ENCODE data around the gene NREP.

The NREP gene, protein sequence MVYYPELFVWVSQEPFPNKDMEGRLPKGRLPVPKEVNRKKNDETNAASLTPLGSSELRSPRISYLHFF

DNA sequence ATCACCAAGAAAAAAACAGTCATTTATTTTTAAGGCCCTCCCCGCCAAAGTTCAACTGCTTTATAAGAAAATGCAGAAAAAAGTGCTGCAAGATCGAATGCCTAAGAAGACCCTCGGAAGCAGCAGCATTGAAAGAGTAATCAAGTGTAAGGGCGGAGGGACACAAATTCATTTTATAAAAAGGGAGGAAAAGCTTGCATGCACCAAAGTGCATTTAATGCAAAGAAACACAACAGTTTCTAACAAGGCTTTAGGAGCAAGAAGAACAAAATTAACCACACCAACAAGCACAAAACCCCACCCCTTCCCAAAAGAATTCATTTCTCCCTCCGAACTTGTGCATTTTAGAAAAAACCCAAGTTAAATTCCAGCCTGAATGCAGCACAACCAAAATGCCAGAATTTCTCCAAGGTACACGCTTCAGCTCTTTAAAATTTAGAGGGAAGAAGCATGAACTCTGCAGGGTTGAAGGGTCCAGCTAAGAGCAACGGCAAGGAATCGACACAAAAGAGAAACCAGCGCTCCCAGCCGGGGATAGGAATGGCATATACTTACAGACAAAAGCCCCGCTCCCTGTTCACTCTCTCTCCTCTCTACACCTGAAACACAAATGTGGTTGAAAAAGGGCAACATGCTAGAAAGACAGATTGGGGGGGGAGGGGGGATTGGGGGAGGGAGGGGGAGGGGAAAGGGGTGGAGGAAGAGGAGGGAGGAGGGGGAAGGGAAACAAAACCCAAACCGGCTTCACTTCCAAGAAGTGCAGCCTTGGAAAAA is at the start of gene NREP:
Gene NREP (minus strand): TSS at position 614 of the 774 bp plus-strand sequence. CDS start 1,422 bp downstream, outside the sequence.
- no peak for DNase-seq (ENCODE audit: low read depth in 2 of 2)

DNA sequence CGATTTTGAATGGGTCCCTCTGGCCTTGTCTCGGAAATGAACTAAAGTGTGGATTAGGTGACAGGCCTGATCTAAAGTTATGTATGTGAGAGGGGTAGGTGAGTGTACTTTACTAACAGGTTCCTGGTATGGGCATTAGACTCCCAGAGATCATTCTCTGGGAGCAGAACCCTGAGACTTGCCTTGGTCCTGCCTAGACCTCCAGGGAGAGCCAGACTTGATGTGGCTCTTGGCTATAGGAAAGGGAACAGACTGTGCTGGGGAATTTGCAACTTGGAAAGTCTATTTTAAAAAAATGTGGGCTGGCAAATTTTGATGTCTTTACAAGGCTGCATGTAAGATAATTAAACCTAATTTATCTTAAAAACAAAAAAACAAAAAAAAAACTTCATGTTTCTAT is 49.8 kb upstream of the NREP start:
- DNase-seq (ENCODE audit: low read depth in 2 of 2), result no peak

DNA sequence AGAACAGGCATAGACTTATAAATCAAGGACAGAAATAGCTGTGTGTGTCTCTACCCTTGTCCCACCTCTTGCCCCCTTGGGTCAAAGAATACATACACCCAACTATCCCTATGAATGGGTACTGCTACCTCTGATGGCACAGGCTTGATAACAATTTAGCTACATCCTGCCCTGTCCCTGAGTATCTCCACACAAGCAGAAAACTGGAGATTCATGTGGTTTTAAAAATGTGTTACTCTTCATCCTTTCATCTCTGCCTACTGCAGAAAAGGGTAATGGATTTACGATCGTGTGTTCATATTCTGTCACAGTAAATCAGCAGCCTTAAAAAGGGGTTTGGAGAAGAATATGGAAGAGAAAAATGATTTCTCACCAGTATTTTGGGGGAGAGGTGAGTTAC is 49.2 kb upstream of the NREP start:
- no peak for DNase-seq (ENCODE audit: low read depth in 2 of 2)

DNA sequence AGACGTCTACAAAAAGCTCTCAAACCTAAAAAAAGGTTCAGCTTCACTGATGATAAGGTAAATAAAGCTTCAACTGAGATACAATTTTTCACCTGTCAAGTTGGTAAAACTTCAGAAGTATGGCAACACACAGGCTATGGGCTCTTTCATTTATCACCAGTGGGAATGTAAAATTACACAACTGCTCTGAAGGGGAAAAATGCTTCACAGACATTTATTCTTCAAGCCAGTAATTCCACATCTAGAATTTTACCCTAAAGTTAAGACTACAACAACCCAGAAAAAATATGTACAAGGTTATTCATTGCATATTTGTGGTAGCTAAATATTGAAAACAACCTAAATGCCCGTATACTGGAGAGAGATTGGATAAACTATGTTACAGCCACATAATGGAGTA is 48.1 kb upstream of the NREP start:
- DNase-seq (ENCODE audit: low read depth in 2 of 2), result no peak

DNA sequence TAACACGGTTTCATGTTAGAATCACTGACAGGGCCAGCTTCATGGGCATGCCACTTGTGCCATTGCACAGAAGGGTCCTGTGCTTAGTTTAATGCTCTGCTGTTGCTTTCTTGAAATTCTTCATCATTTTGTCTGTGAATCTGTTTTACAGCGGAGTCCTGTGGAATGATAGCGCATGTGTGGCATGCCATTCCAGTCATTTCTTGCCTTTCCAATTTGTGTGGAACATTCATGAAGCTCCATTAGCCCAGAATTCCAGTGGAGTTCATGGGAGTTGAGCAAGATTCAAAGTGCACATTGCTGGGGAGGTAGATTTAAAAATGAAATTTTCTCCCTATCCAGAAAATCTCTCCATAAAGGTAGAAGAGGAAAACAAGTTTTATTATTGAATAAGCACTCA is 43.4 kb upstream of the NREP start:
- DNase-seq (ENCODE audit: low read depth in 2 of 2), result no peak

DNA sequence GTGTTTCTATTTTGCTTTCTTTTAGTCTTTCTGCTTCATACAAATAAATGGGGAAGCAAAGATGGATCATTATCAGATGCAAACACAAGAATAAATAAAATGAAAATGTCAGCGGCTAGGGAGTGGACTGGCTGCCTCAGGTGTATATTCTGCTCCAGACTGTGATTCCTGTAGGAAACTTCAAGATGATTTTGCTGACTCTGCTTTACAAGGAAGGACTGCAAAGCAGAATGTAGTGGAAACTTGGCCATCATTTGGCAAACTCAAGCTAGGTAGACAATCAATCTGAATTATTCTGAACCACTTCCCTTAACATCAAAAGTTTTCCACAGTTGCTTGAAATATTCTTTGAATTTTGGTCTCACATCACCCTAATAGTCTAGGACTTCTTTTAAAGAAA is 38.1 kb upstream of the NREP start:
- DNase-seq (ENCODE audit: low read depth in 2 of 2), result no peak

DNA sequence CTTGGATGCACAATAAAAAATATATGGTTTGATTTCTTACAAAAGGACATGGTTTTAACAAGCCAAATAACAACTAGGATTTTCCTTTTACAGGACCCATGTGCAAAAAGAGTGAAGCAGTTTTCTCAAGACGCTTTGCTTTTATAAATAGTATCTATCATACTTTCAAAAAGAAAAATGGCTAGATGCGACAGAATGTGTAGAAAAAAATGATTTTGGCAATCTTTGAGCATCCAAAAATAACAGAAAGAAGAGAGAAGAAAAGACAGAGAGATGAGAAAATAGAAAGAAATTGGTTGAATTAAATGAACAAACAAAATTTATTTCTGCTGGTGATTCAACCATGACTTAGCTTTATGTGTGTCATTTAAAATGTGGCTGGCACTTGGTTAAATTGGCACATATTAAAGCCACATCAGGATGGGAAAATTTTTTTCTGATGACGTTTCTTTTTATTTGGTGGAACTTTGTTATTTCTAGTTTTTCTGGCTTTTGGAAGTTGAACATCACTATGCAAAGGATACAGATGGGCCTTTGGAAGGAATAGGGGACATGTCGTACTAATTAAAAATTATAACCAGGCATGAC is 35.6 kb upstream of the NREP start:
- DNase-seq (ENCODE audit: low read depth in 2 of 2), result no peak

DNA sequence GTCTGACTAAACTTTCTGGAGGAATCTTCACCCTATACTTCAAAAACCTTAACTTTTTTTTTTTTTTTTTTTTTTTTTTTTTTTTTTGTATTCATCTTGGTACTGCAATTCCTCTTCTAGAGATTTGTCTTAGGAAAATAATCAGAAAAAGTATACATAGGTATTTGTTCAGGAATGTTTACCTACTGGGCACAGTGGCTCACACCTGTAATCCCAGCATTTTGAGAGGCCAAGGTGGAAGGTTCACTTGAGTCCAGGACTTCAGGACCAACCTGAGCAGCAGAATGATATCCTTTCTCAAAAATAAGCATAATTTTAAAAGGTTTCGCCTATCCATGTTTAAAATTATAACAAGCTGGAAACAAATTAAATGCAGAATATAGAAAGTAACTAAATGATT is 33.3 kb upstream of the NREP start:
- DNase-seq (ENCODE audit: low read depth in 2 of 2), result no peak

DNA sequence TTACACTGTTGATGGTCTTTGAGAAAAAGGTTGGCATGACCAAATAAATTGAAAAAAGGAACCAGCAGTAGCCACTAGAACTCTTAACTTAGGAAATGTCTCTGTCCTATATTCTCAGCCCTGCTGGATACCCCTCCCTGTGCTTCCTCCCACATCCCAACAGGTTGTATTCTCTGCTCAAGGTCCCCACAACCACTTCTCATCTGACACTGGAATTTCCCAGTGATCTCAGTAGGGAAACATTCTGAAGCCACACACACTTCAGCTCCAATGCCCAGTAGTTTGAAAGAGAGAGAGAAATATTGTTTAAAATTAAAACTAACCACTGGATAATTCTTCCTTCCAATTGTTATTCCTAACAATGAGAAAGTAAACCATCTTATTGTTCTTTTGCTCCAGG is 30.0 kb upstream of the NREP start:
- no peak for DNase-seq (ENCODE audit: low read depth in 2 of 2)

DNA sequence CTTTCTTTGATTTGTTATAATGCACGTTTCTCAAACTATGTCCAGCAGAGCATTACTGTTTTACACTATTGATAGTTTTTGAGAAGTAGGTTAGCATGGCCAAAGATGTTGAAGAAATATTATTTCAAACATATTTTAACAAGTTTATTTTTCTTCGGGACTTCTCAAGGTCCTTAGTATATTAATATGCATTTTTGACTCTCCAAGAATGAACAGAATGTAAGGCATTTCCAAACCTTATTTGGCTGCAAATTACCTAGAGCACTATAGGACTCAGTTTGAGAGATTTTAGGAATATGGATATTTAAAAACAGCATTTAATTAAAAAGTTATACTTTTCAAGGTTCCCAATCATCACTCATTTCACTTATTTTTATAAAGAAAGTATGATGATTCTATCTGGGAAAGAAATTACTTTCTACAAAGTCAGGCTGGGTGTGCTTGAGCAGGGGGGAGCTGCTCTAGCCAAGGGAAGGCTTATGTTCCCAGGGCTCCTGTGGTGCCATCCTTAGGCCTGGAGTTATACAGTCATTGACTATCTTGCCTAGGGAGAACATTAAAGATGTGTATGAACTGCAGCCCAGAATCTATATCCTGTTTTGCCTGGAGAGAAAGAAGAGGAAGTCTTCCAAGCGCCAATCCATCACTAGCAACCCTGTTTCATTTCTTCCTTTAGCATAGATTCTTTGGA is 27.6 kb upstream of the NREP start:
- no peak for DNase-seq (ENCODE audit: low read depth in 2 of 2)

DNA sequence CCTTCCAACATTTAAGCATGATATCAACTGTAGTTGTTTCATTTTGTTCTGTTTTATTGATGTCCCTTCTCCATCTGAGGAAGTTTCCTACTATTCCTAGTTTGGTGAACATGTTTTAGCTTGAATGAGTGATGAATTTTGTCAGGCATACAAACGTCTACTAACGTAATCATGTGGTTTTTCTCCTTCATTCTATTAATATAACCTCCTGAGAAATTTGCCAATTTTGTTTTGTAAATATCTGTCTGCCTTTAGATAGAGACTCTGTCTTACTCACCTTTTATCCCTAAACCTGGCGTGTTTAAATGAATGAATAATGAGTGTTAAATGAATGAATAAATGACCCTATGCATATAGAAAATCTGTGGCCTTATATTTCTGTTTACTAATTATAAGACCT is 26.5 kb upstream of the NREP start:
- DNase-seq (ENCODE audit: low read depth in 2 of 2), result no peak

DNA sequence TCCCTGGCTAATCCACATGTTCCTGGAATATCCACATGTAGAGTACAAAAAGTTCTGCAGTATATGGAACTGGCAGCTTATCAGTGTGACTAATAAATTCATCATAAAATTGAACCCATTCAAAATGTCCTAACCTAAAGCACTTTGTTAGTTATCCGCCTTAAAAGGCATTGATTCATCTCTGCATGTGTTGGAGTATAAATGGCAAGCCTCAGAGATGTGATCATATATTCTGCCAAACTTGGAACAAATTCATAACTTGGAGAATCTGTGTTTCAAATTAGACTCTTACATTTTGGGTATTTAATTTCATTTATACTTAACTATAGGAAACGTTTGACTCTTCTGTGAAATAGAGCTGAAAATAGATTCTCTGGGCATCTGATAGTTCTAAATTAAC is 25.2 kb upstream of the NREP start:
- no peak for DNase-seq (ENCODE audit: low read depth in 2 of 2)

DNA sequence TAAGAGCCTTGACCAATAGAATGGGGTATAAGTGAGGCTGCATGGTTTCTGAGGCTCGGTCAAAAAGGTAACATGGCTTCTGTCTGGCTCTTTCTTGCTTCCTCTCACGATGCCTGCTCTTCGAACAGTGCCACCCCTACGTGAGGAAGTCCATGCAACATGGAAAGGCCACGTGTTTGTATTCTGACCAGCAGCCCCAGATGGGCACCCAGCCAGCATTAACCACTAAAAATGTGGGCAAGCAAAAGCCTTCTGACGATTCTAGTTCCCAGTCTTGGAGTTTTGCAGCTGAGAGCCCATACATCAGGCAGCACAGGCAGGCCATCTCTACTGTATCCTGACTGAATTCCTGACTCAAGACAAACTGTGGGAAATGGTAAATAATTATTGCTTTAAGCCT is 24.2 kb upstream of the NREP start:
- no peak for DNase-seq (ENCODE audit: low read depth in 2 of 2)

DNA sequence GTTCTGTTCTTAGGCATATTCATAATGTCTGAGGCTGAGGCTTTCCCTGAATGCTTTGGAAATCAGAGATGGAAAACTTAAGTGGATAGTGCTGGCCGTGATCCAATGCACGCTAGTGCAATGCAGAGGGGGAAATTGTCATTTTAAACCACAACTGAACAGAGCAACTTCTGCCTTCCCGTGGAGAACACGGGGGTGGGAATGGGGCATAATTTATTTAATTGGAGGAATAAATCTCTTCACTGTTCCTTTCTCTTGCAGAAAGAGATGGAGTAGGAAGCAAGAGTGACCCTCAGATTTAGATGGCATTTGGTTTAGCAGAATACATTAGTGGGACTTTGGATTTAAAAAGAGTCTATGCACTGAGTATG is 22.9 kb upstream of the NREP start:
- no peak for DNase-seq (ENCODE audit: low read depth in 2 of 2)

DNA sequence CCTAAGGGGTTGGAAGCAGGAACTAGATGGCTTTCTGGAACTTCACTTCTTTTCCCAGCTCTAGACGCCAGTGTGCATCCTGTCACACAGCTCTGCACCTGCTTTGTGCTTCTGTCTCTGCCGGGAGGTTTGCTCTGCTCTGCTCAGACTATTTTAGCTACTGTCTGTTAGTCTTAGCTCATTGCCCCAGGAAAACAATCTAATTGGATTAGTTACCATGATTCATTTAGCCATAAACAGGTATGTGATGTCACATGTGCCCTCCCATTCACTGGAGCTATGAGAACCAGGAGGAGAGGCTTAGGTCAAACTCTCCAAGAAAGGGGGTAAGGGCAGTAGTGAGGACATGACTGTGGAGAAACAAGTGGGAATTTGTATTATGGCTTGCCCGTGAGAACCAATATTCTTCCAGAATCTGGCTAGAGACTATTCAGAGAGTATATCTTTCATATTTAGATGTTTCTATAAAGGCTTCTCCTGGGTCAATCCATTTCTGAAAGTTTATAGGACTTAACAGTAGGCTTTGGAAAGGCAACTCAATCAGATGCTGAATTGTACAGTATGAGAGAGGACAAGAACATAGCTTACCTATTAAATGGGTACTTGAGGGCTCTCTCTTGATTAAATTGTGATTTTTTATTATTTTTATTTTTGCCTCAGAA is 22.4 kb upstream of the NREP start:
- DNase-seq (ENCODE audit: low read depth in 2 of 2), result no peak

DNA sequence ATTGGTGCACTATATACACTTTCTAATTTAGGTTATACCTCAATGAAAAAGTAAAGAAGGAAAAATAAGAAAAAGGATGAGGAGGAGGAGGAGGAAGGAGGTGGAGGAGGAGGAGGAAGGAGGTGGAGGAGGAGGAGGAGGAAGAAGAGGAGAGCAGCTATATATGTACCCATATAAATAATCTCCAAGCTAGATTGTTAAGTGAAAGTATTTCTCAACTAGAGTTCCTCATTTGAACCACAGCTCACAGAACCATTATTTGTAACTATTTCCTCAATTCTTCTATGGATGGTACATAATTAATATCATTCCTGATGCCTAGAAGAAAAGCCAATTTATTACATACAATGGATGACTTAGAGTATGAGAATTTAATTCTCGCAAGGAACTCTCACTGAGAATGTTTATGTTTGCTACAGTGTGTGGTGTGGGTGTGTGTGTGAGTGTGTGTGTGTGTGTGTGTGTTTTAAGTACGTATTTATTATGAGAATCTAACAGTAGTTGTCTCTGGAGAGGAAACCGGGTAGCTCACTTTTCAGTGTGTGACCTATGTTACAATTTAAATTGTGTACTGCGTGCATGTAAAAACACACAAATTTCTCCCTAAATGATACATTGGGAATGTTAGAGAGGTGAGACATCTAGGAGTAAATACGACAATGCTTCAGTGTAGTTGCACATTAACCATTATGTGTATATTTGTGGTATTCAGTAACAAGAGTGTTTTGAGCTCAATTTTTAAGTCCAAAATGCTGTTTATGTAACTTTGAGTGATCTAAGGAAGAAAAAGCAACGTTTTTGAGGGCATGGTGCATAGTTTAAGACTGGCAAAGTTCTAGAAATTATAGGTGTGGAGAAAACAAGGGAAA is 20.2 kb upstream of the NREP start:
- no peak for DNase-seq (ENCODE audit: low read depth in 2 of 2)

DNA sequence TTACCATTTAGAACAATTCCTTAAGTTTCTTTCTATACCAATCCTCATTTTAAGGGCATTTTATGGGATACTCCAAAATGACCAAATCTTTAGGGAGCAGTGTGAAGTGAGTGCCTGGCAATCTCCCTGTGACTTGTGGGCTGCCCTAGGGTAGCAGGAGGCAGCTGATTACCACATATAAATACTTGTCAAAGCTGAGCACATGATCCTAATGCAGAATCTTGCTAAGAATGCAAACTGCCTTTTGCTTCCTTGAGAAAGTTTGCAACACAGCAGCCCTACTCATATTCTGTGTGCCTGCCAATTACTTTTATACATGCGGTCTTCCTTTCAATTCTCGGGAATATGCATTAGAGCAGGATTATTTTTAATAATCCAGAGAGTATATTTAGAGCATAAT is 18.2 kb upstream of the NREP start:
- no peak for DNase-seq (ENCODE audit: low read depth in 2 of 2)

DNA sequence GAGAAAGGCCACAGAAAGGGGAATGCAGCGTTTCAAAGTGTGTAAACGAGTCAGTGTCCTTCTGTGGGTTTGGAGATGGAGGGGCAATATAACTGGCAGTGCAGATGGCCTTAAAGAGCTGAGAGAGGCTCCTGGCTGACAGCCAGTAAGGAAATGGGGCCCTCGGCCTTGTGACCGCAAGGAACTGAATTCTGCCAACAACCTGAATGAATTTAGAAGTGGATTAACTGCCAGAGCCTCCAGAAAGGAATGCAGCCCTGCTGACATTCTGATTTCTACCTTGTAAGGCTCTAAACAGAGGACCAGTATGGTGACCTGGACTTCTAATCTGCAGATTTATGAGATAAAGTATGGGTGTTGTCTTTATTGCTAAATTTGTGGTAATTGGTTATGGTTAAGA is 17.5 kb upstream of the NREP start:
- DNase-seq (ENCODE audit: low read depth in 2 of 2), result no peak

DNA sequence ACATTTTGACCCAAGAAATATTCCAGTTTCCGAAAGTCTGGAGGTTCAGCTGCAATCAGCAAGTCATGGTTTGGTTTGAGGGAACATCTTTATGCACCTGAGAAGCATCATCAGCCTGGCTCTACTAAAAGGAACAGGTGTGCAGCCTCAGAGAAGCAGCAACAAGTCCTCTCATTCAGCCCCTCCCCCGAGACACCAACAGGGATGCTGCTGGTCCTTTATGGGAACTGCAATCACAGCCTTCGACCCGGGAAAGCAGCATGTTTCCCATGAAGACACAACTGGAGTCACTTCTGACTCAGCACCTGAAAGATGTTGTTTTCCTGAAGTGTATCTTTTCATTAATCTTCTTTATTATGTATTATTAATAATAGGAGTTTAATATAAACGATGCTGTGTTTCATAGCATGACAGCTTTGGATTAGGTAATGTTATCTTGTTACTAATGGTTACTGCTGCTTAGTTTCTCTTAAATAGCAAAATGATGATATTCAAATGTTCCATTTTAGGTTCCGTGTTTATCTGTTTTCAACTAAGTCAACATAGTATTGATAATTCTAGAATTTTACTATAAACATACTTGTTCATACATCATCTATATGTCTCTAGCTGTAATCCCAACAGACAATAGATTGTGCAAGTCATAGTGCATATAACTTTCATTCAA is 15.6 kb upstream of the NREP start:
- no peak for DNase-seq (ENCODE audit: low read depth in 2 of 2)

DNA sequence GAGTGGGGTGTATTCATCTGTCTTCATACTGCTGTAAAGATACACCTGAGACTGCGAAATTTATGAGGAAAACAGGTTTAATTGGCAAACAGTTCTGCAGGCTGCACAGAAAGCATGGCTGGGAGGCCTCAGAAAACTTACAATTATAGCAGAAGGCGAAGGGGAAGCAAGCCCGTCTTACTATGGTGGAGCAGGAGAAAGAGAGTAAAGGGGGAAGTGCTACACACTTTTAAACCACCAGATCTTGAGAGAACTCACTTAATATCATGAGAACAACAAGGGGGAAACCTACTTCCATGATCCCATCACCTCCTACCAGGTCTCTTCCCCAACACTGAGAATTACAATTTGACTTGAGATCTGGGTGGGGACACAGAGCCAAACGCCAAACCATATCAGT is 12.5 kb upstream of the NREP start:
- DNase-seq (ENCODE audit: low read depth in 2 of 2), result no peak
